Measurements from ENCODE around the gene ZBTB7C. TPM values are rescaled to one million over a fixed set of nuclear protein-coding genes. Genes with fewer than 3 reads are reported as not detected.

The ZBTB7C gene
- total and polyA plus RNA-seq, 9 of the 15 experiments (the other 6 are each of a cell fraction or from before 2014, with no cell fraction given) = not detected

- TF ChIP-seq, protein P1, sequence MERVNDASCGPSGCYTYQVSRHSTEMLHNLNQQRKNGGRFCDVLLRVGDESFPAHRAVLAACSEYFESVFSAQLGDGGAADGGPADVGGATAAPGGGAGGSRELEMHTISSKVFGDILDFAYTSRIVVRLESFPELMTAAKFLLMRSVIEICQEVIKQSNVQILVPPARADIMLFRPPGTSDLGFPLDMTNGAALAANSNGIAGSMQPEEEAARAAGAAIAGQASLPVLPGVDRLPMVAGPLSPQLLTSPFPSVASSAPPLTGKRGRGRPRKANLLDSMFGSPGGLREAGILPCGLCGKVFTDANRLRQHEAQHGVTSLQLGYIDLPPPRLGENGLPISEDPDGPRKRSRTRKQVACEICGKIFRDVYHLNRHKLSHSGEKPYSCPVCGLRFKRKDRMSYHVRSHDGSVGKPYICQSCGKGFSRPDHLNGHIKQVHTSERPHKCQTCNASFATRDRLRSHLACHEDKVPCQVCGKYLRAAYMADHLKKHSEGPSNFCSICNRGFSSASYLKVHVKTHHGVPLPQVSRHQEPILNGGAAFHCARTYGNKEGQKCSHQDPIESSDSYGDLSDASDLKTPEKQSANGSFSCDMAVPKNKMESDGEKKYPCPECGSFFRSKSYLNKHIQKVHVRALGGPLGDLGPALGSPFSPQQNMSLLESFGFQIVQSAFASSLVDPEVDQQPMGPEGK (CRISPR knock-in tag; IDR thresholded peaks at IDR 0.05; ENCODE audit: borderline replicate concordance) = no peak
- TF ChIP-seq, protein P2, sequence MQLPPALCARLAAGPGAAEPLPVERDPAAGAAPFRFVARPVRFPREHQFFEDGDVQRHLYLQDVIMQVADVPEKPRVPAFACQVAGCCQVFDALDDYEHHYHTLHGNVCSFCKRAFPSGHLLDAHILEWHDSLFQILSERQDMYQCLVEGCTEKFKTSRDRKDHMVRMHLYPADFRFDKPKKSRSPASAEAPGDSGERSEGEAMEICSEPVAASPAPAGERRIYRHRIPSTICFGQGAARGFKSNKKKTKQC (CRISPR knock-in tag; IDR thresholded peaks at IDR 0.05) = no peak
These were observed 94.5 kb downstream of the ZBTB7C start (continued) for GRCh38 chr18:48314690-48315089.

- FAIRE-seq = no peak
- 0% methylated on average over 6 of the region's 6 CpGs for WGBS (ENCODE audit: insufficient coverage, low coverage, missing lambda C conversion rate)
- H3K4me3 ChIP-seq = no peak overlapping the region
- H3K36me3 ChIP-seq (ENCODE audit: control insufficient read depth, insufficient read depth, low read length) = no peaks in the 10 kb centered on the region
- no peak for ATAC-seq
- TF ChIP-seq POLR3A (IDR thresholded peaks at IDR 0.05; ENCODE audit: borderline replicate concordance, extremely low read depth, insufficient read depth, insufficient read length) (no peak), DPF2 (IDR thresholded peaks at IDR 0.05) (no peak), RNF2 (IDR thresholded peaks at IDR 0.05) (no peak), SFPQ (IDR thresholded peaks at IDR 0.05; ENCODE audit: low read depth, low read length) (no peak), CHD1 (IDR thresholded peaks at IDR 0.05; ENCODE audit: low read length) (no peak), NCOA4 (IDR thresholded peaks at IDR 0.05; ENCODE audit: partially characterized antibody) (no peak), BMI1 (IDR thresholded peaks at IDR 0.05; ENCODE audit: low read length) (no peak), ZBED1 (IDR thresholded peaks at IDR 0.05) (no peak)
- TF ChIP-seq, protein P3, sequence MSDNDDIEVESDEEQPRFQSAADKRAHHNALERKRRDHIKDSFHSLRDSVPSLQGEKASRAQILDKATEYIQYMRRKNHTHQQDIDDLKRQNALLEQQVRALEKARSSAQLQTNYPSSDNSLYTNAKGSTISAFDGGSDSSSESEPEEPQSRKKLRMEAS (CRISPR knock-in tag; IDR thresholded peaks at IDR 0.05) = no peak
- POLR2A ChIA-PET = interaction anchor here (0.6 kb wide), 1 partner anchor 51 kb away, joined by 5 read pairs; no protein-coding TSS in a partner anchor
- DNase-seq (ENCODE audit: extremely low read depth in 1 of 4, low spot score in 3 of 4) = no peak
- no peak overlapping the region for H3K4me2 ChIP-seq (ENCODE audit: insufficient read depth, low read length)
- CTCF ChIA-PET (ENCODE audit: low intra/inter-chr PET ratio) = no interaction called here
- H3K9me1 ChIP-seq (ENCODE audit: control insufficient read depth, insufficient read depth, low read length) = no peaks in the 10 kb centered on the region
- no peaks in the 10 kb centered on the region for H3K9me3 ChIP-seq (replicated peaks; ENCODE audit: control insufficient read depth, insufficient read depth, low read depth, low read length)
- peaks cover 0 to 8% of the 10 kb centered on the region in 2 experiments; a peak in 1 of 5 replicates for H3K27me3 ChIP-seq (ENCODE audit: control insufficient read depth in 2 of 2, insufficient read depth in 2 of 2, low read length in 2 of 2)
- no peak overlapping the region for H3K27ac ChIP-seq (ENCODE audit: extremely low read depth, low read depth, low read length)
- intact Hi-C loops (cut with micrococcal nuclease) (loop anchor here (10.0 kb wide), 1 partner anchor 289 kb away; no protein-coding TSS in a partner anchor), in situ Hi-C loops (cut with MboI) (no loop called here)
- H3K9ac ChIP-seq (ENCODE audit: insufficient read depth in 1 of 2, low read depth in 2 of 2, low read length in 2 of 2) = no peak overlapping the region
- no peak overlapping the region for H2AFZ ChIP-seq (ENCODE audit: low read depth, low read length)
- H3K4me1 ChIP-seq (replicated peaks in 1 of 2; ENCODE audit: control insufficient read depth in 2 of 2, insufficient read depth in 2 of 2, low read length in 2 of 2) = no peaks in the 10 kb centered on the region
- H3K79me2 ChIP-seq (ENCODE audit: control insufficient read depth, insufficient read depth, low read length) = no peaks in the 10 kb centered on the region
- H4K20me1 ChIP-seq (replicated peaks; ENCODE audit: control insufficient read depth, insufficient read depth, low read length) = no peaks in the 10 kb centered on the region
- BruUV-seq (replicated peaks) = no TSS peak
These were observed 95.4 kb downstream of the ZBTB7C start for GRCh38 chr18:48313792-48314191.

Measured in K562 (cell line).